ENCODE results near the gene KIF26B. TPM values are rescaled to one million over a fixed set of nuclear protein-coding genes. Genes with fewer than 3 reads are reported as not detected.

KIF26B gene
- total RNA-seq, 1 donor from 2014 or later = 69.7 TPM

GRCh38 chr1:245118066-245118465, 36.7 kb upstream of the KIF26B start:
- H3K27me3 Mint-ChIP-seq (ENCODE audit: low read depth) = no peaks in the 10 kb centered on the region
- H3K9me3 Mint-ChIP-seq = no peaks in the 10 kb centered on the region
- no peak overlapping the region for H3K4me3 Mint-ChIP-seq
- peaks cover 1% of the 10 kb centered on the region for H3K4me1 Mint-ChIP-seq
- no peak for TF ChIP-seq CTCF (IDR thresholded peaks at IDR 0.05; ENCODE audit: unreplicated experiment)
- no peak overlapping the region for H3K27ac Mint-ChIP-seq
- no peaks in the 10 kb centered on the region for H3K36me3 Mint-ChIP-seq
- no peak for DNase-seq (ENCODE audit: low spot score in 2 of 2, unreplicated experiment in 2 of 2)

- Mint-ChIP-seq H3K27me3 (ENCODE audit: low read depth) (no peaks in the 10 kb centered on the region), H3K4me1 (peaks cover 1% of the 10 kb centered on the region), H3K9me3 (no peaks in the 10 kb centered on the region), H3K36me3 (no peaks in the 10 kb centered on the region), H3K27ac (no peak overlapping the region), H3K4me3 (no peak overlapping the region)
- DNase-seq (ENCODE audit: low spot score in 2 of 2, unreplicated experiment in 2 of 2) = no peak
- TF ChIP-seq CTCF (IDR thresholded peaks at IDR 0.05; ENCODE audit: unreplicated experiment) = no peak
These were observed 36.0 kb upstream of the KIF26B start for GRCh38 chr1:245118806-245119205.

GRCh38 chr1:245121523-245121922, 33.3 kb upstream of the KIF26B start:
- no peak for TF ChIP-seq CTCF (IDR thresholded peaks at IDR 0.05; ENCODE audit: unreplicated experiment)
- Mint-ChIP-seq H3K4me1 (peaks cover 1% of the 10 kb centered on the region), H3K4me3 (no peak overlapping the region), H3K27me3 (ENCODE audit: low read depth) (no peaks in the 10 kb centered on the region), H3K9me3 (no peaks in the 10 kb centered on the region), H3K36me3 (peaks cover 7% of the 10 kb centered on the region), H3K27ac (no peak overlapping the region)
- DNase-seq (ENCODE audit: low spot score in 2 of 2, unreplicated experiment in 2 of 2) = no peak

GRCh38 chr1:245124241-245124640, 30.5 kb upstream of the KIF26B start:
- H3K4me3 Mint-ChIP-seq = no peak overlapping the region

GRCh38 chr1:245124644-245125043, 30.1 kb upstream of the KIF26B start:
- peaks cover 2% of the 10 kb centered on the region for H3K27me3 Mint-ChIP-seq (ENCODE audit: low read depth)
- peaks cover 7% of the 10 kb centered on the region for H3K36me3 Mint-ChIP-seq
- no peak overlapping the region for H3K4me3 Mint-ChIP-seq
- H3K4me1 Mint-ChIP-seq = no peaks in the 10 kb centered on the region
- TF ChIP-seq CTCF (IDR thresholded peaks at IDR 0.05; ENCODE audit: unreplicated experiment) = no peak
- no peak overlapping the region for H3K27ac Mint-ChIP-seq
- no peaks in the 10 kb centered on the region for H3K9me3 Mint-ChIP-seq
- DNase-seq (ENCODE audit: low spot score in 2 of 2, unreplicated experiment in 2 of 2) = no peak

More at GRCh38 chr1:245124241-245124640, 30.5 kb upstream of the KIF26B start:
- Mint-ChIP-seq H3K4me1 (no peaks in the 10 kb centered on the region), H3K27ac (no peak overlapping the region), H3K9me3 (no peaks in the 10 kb centered on the region), H3K27me3 (ENCODE audit: low read depth) (peaks cover 2% of the 10 kb centered on the region), H3K36me3 (peaks cover 7% of the 10 kb centered on the region)
- DNase-seq (ENCODE audit: low spot score in 2 of 2, unreplicated experiment in 2 of 2) = no peak
- TF ChIP-seq CTCF (IDR thresholded peaks at IDR 0.05; ENCODE audit: unreplicated experiment) = no peak

GRCh38 chr1:245126530-245126929, 28.3 kb upstream of the KIF26B start:
- H3K27ac Mint-ChIP-seq = no peak overlapping the region
- no peaks in the 10 kb centered on the region for H3K9me3 Mint-ChIP-seq
- no peak for TF ChIP-seq CTCF (IDR thresholded peaks at IDR 0.05; ENCODE audit: unreplicated experiment)
- H3K36me3 Mint-ChIP-seq = peaks cover 7% of the 10 kb centered on the region
- DNase-seq (ENCODE audit: low spot score in 2 of 2, unreplicated experiment in 2 of 2) = no peak
- H3K27me3 Mint-ChIP-seq (ENCODE audit: low read depth) = peaks cover 7% of the 10 kb centered on the region
- H3K4me1 Mint-ChIP-seq = no peaks in the 10 kb centered on the region
- no peak overlapping the region for H3K4me3 Mint-ChIP-seq

Measured in mesothelial cell of epicardium (in vitro differentiated cells).